K562 (cell line): ENCODE measurements around the gene MCEE. TPM values are rescaled to one million over a fixed set of nuclear protein-coding genes. Genes with fewer than 3 reads are reported as not detected.
A peak's percentile ranks its signal among the peaks of the same experiment; 100 is the strongest.

ENCODE experiments used
- BCL6 ChIP-seq: fragments of 250-450 bp; sonication (Bioruptor Pico); IDR thresholded peaks from 2 replicates; pipeline ENCODE4 v1.4.0; 2020
- CREM ChIP-seq: IDR thresholded peaks from 2 replicates; pipeline ENCODE4 v1.6.1; 2014; ENCODE audit warnings: antibody characterized with exemption, low read depth
- FOS ChIP-seq: IDR thresholded peaks from 3 replicates; pipeline ENCODE4 v1.6.1; 2011; ENCODE audit not compliant: insufficient read length; ENCODE audit errors: extremely low read depth
- GATAD2B ChIP-seq: fragments of 450-650 bp; IDR thresholded peaks from 2 replicates; pipeline ENCODE4 v1.6.1; 2017; ENCODE audit warnings: mild to moderate bottlenecking, borderline replicate concordance
- IRF9 ChIP-seq: fragments of 450-650 bp; IDR thresholded peaks from 2 replicates; pipeline ENCODE4 v1.6.1; 2016; ENCODE audit warnings: missing biosample characterization, missing genetic modification characterization
- MIER1 ChIP-seq: fragments of 450-650 bp; IDR thresholded peaks from 2 replicates; pipeline ENCODE4 v1.6.1; 2016; ENCODE audit warnings: antibody characterized with exemption, mild to moderate bottlenecking, low read depth
- MTA1 ChIP-seq: fragments of 450-650 bp; IDR thresholded peaks from 2 replicates; pipeline ENCODE4 v1.6.1; 2017; ENCODE audit warnings: borderline replicate concordance
- PCBP2 ChIP-seq: fragments of 200-400 bp; formaldehyde crosslinking; IDR thresholded peaks from 2 replicates; pipeline ENCODE4 v1.6.1; 2018; ENCODE audit warnings: low read length, low read depth, mild to moderate bottlenecking, moderate library complexity; ENCODE audit not compliant: poor library complexity, severe bottlenecking
- POLR2B ChIP-seq: fragments of 450-650 bp; IDR thresholded peaks from 2 replicates; pipeline ENCODE4 v1.6.1; 2018; ENCODE audit warnings: low read depth; ENCODE audit not compliant: partially characterized antibody
- POLR2H ChIP-seq: IDR thresholded peaks from 2 replicates; pipeline ENCODE4 v1.6.1; 2016; ENCODE audit warnings: missing genetic modification characterization, low read depth, mild to moderate bottlenecking, control low read depth, missing compliant biosample characterization, moderate library complexity
- RB1 ChIP-seq: fragments of 450-650 bp; IDR thresholded peaks from 2 replicates; pipeline ENCODE4 v1.6.1; 2017; ENCODE audit warnings: low read depth, mild to moderate bottlenecking
- SIRT6 ChIP-seq: IDR thresholded peaks from one replicate; pipeline ENCODE4 v1.6.1; 2012; ENCODE audit warnings: low read depth, mild to moderate bottlenecking, control low read depth, inconsistent platforms, low read length, moderate library complexity
- SMARCE1 ChIP-seq: fragments of 450-650 bp; IDR thresholded peaks from 2 replicates; pipeline ENCODE4 v1.7.1; 2016; ENCODE audit warnings: mild to moderate bottlenecking
- SRSF7 ChIP-seq: fragments of 200-400 bp; formaldehyde crosslinking; optimal IDR thresholded peaks from 2 replicates; pipeline ENCODE3; 2017; ENCODE audit warnings: mild to moderate bottlenecking, low read depth, low read length
- VEZF1 ChIP-seq: fragments of 200-800 bp; sonication (Bioruptor generic); IDR thresholded peaks from 2 replicates; pipeline ENCODE4 v1.6.1; 2017; ENCODE audit warnings: missing genetic modification characterization, missing compliant biosample characterization
- ZBTB9 ChIP-seq: fragments of 450-650 bp; formaldehyde crosslinking; IDR thresholded peaks from 2 replicates; pipeline ENCODE4 v1.4.0; 2020; ENCODE audit warnings: mild to moderate bottlenecking, moderate library complexity
- ZFX ChIP-seq: sonication (generic); formaldehyde crosslinking; IDR thresholded peaks from 2 replicates; pipeline ENCODE4 v1.8.0; 2022; ENCODE audit warnings: mild to moderate bottlenecking, missing genetic modification reagents, moderate library complexity
- ZNF146 ChIP-seq: IDR thresholded peaks from one replicate; pipeline ENCODE4 v1.6.1; 2018; ENCODE audit warnings: missing compliant biosample characterization; ENCODE audit not compliant: unreplicated experiment
- ZNF239 ChIP-seq: fragments of 250-450 bp; sonication (Bioruptor Pico); IDR thresholded peaks from 2 replicates; pipeline ENCODE4 v1.4.0; 2020; ENCODE audit warnings: mild to moderate bottlenecking
- ZNF280B ChIP-seq: fragments of 250-450 bp; sonication (Bioruptor Pico); IDR thresholded peaks from 2 replicates; pipeline ENCODE4 v1.5.1; 2021; ENCODE audit warnings: mild to moderate bottlenecking
- ZNF584 ChIP-seq: fragments of 200-800 bp; sonication (Bioruptor generic); IDR thresholded peaks from 2 replicates; pipeline ENCODE4 v1.6.1; 2016; ENCODE audit warnings: low read depth, mild to moderate bottlenecking, missing genetic modification characterization, missing compliant biosample characterization
- polyA plus RNA-seq, 8 experiments: library from polyadenylated mRNA; depleted of rRNA in 4 of 8; stranded (reverse) in 5 of 8; unstranded in 3 of 8; fragments of >200 nt; fragmentation: Nextera tagmentation in 2 of 8; fragmentation: Illumina TruSeq in 1 of 8; extraction: Ambion mirVana in 2 of 8; extraction: Trizol in 1 of 8; gene quantifications; 2 replicates each; pipeline versions ENCODE4 v1.2.1 to v1.2.3, GENCODE V29; 2011 to 2014; ENCODE audit warnings: inconsistent platforms in 1 of 8, missing spikeins in 1 of 8
- total RNA-seq, 7 experiments: library from RNA; depleted of rRNA in 6 of 7; stranded (reverse); fragments of >200 nt in 6 of 7; fragmentation: Illumina TruSeq in 2 of 7; extraction: Trizol in 2 of 7; gene quantifications; 2 replicates each; pipeline versions ENCODE4 v1.2.1 to v1.2.3, GENCODE V29; 2011 to 2021; ENCODE audit warnings: low replicate concordance in 1 of 7

The MCEE gene
- total and polyA plus RNA-seq, 9 of the 15 experiments (the other 6 are each of a cell fraction or from before 2014, with no cell fraction given): 15.6 to 49.1 (median 24.5) TPM

- TF ChIP-seq ZFX (peak; percentile 53), ZNF584 (no peak), BCL6 (CRISPR knock-in tag) (no peak), PCBP2 (no peak), IRF9 (tag) (no peak), ZBTB9 (CRISPR knock-in tag) (0 out of 2 replicates have a peak, but pooled peaks have one; percentile 53), VEZF1 (peak; percentile 79), SRSF7 (no peak), RB1 (peak; percentile 91), POLR2B (peak; percentile 99), CREM (peak; percentile 84), MIER1 (no peak), POLR2H (peak; percentile 93), ZNF146 (CRISPR knock-in tag) (no peak), ZNF280B (CRISPR knock-in tag) (no peak), SMARCE1 (no peak; the same call in 1 of the 2 replicates), MTA1 (no peak), FOS (no peak), SIRT6 (no peak), GATAD2B (no peak), ZNF239 (CRISPR knock-in tag) (no peak)
Measured at GRCh38 chr2:71068218-71069035, 61.6 kb downstream of the MCEE start, which contains the start of gene NAGK (continued).
